DOHH2 (cell line): ENCODE measurements around the gene RAMP3.
A peak's percentile ranks its signal among the peaks of the same experiment; 100 is the strongest.

Experiments
- H3F3A ChIP-seq: fragments of 200-600 bp; sonication (generic), shearing (Covaris generic); 2 replicates; pipeline ENCODE4 v1.6.0; 2016; ENCODE audit warnings: antibody characterized with exemption, mild to moderate bottlenecking; ENCODE audit not compliant: control insufficient read depth, insufficient read depth
- H3K27ac ChIP-seq: fragments of 200-600 bp; sonication (generic); 2 replicates; pipeline ENCODE4 v1.5.1; 2014; ENCODE audit warnings: low read depth, mild to moderate bottlenecking, low read length, moderate library complexity
- H3K27me3 ChIP-seq: fragments of 200-600 bp; sonication (generic); 2 replicates; pipeline ENCODE4 v1.6.1; 2014; ENCODE audit warnings: mild to moderate bottlenecking, low read length, mixed read lengths; ENCODE audit not compliant: control insufficient read depth
- H3K36me3 ChIP-seq: fragments of 200-600 bp; sonication (generic); 2 replicates; pipeline ENCODE4 v1.6.1; 2014; ENCODE audit warnings: mild to moderate bottlenecking, low read length, moderate library complexity, mixed read lengths; ENCODE audit not compliant: control insufficient read depth
- H3K4me1 ChIP-seq: fragments of 200-600 bp; sonication (generic); 2 replicates; pipeline ENCODE4 v1.6.1; 2014; ENCODE audit warnings: mild to moderate bottlenecking, low read length, mixed read lengths; ENCODE audit not compliant: control insufficient read depth
- H3K4me2 ChIP-seq: fragments of 200-600 bp; sonication (generic); 2 replicates; pipeline ENCODE4 v1.6.0; 2014; ENCODE audit warnings: mild to moderate bottlenecking, low read length, moderate library complexity
- H3K4me3 ChIP-seq: fragments of 200-600 bp; sonication (generic); 2 replicates; pipeline ENCODE4 v1.5.1; 2014; ENCODE audit warnings: mild to moderate bottlenecking, low read length, mixed read lengths
- H3K79me2 ChIP-seq: fragments of 200-600 bp; sonication (generic); 2 replicates; pipeline ENCODE4 v1.6.1; 2014; ENCODE audit warnings: mild to moderate bottlenecking, low read length, mixed read lengths; ENCODE audit not compliant: control insufficient read depth
- H3K9me2 ChIP-seq: fragments of 200-600 bp; sonication (generic); replicated peaks from 2 replicates; pipeline ENCODE4 v1.6.1; 2014; ENCODE audit warnings: mild to moderate bottlenecking, low read length, mixed read lengths; ENCODE audit not compliant: control insufficient read depth
- H3K9me3 ChIP-seq: fragments of 200-600 bp; sonication (generic); 2 replicates; pipeline ENCODE4 v1.6.1; 2014; ENCODE audit warnings: antibody characterized with exemption, low read length, mixed read lengths; ENCODE audit not compliant: control insufficient read depth, insufficient read depth
- H4K20me1 ChIP-seq: fragments of 200-600 bp; sonication (generic); 2 replicates; pipeline ENCODE4 v1.6.0; 2014; ENCODE audit warnings: low read depth, mild to moderate bottlenecking, antibody characterized with exemption, low read length, moderate library complexity; ENCODE audit not compliant: control insufficient read depth, insufficient read depth
- EZH2phosphoT487 ChIP-seq: fragments of 200-600 bp; sonication (generic); IDR thresholded peaks from 2 replicates; pipeline ENCODE4 v1.6.1; 2017; ENCODE audit warnings: borderline replicate concordance, mild to moderate bottlenecking, antibody characterized with exemption, low read length, moderate library complexity, mixed read lengths
- TF ChIP-seq, protein P1 (sequence below): fragments of 200-600 bp; sonication (generic); IDR thresholded peaks from one replicate; pipeline ENCODE4 v1.5.1; 2014; ENCODE audit warnings: antibody characterized with exemption, mild to moderate bottlenecking, low read depth, low read length; ENCODE audit not compliant: poor library complexity, severe bottlenecking

RAMP3 gene

GRCh38 chr7:45138433-45139267 lies 18.9 kb upstream of the RAMP3 start:
- Histone ChIP-seq H3K79me2 (no peaks in the 10 kb centered on the region), H3K9me2 (no peaks in the 10 kb centered on the region), H3K4me2 (peak overlapping the region; percentile 38), H3K27me3 (no peaks in the 10 kb centered on the region), H3K27ac (no peak overlapping the region), H3K9me3 (peaks cover 7% of the 10 kb centered on the region; the same call in 1 of the 2 replicates), H3K4me1 (peaks cover 40% of the 10 kb centered on the region), H4K20me1 (no peaks in the 10 kb centered on the region), H3F3A (peaks cover 4% of the 10 kb centered on the region; the same call in 1 of the 2 replicates), H3K36me3 (peaks cover 3% of the 10 kb centered on the region), H3K4me3 (0 out of 2 replicates have a peak overlapping the region, but pooled peaks have one; percentile 6)
- TF ChIP-seq, protein P1, sequence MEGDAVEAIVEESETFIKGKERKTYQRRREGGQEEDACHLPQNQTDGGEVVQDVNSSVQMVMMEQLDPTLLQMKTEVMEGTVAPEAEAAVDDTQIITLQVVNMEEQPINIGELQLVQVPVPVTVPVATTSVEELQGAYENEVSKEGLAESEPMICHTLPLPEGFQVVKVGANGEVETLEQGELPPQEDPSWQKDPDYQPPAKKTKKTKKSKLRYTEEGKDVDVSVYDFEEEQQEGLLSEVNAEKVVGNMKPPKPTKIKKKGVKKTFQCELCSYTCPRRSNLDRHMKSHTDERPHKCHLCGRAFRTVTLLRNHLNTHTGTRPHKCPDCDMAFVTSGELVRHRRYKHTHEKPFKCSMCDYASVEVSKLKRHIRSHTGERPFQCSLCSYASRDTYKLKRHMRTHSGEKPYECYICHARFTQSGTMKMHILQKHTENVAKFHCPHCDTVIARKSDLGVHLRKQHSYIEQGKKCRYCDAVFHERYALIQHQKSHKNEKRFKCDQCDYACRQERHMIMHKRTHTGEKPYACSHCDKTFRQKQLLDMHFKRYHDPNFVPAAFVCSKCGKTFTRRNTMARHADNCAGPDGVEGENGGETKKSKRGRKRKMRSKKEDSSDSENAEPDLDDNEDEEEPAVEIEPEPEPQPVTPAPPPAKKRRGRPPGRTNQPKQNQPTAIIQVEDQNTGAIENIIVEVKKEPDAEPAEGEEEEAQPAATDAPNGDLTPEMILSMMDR, result no peak
- TF ChIP-seq EZH2phosphoT487, result no peak

- Histone ChIP-seq H3K36me3 (peaks cover 3% of the 10 kb centered on the region), H3F3A (peaks cover 4% of the 10 kb centered on the region; the same call in 1 of the 2 replicates), H3K27me3 (no peaks in the 10 kb centered on the region), H3K9me3 (peaks cover 7% of the 10 kb centered on the region; the same call in 1 of the 2 replicates), H3K4me2 (peak overlapping the region; percentile 59), H3K4me1 (peaks cover 38% of the 10 kb centered on the region), H3K4me3 (peak overlapping the region; percentile 63), H3K9me2 (no peaks in the 10 kb centered on the region), H3K27ac (0 out of 2 replicates have a peak overlapping the region, but pooled peaks have one; percentile 17), H4K20me1 (no peaks in the 10 kb centered on the region), H3K79me2 (no peaks in the 10 kb centered on the region)
- TF ChIP-seq, protein P1, result no peak
- TF ChIP-seq EZH2phosphoT487, result no peak
Measured at GRCh38 chr7:45140827-45141226, 16.8 kb upstream of the RAMP3 start.

GRCh38 chr7:45143616-45144015 lies 14.0 kb upstream of the RAMP3 start:
- Histone ChIP-seq H3K36me3 (peaks cover 3% of the 10 kb centered on the region), H3K4me1 (peaks cover 24% of the 10 kb centered on the region), H3F3A (no peaks in the 10 kb centered on the region), H3K79me2 (no peaks in the 10 kb centered on the region), H4K20me1 (no peaks in the 10 kb centered on the region), H3K4me3 (no peak overlapping the region), H3K9me3 (peaks cover 7% of the 10 kb centered on the region; the same call in 1 of the 2 replicates), H3K27me3 (peaks cover 18% of the 10 kb centered on the region), H3K27ac (no peak overlapping the region), H3K4me2 (no peak overlapping the region), H3K9me2 (no peaks in the 10 kb centered on the region)
- TF ChIP-seq EZH2phosphoT487, result no peak
- TF ChIP-seq, protein P1, result no peak
